GM12891 (cell line): ENCODE results near the gene ZSCAN25.

Experiments
- PAX5 ChIP-seq: IDR thresholded peaks from 2 replicates; pipeline ENCODE4 v1.6.1; 2011; ENCODE audit warnings: low read length, moderate library complexity, mild to moderate bottlenecking; ENCODE audit not compliant: insufficient read depth, severe bottlenecking
- POLR2A ChIP-seq: IDR thresholded peaks from 2 replicates; pipeline ENCODE4 v1.6.1; 2011; ENCODE audit warnings: low read depth, low read length, control low read depth
- POLR2AphosphoS5 ChIP-seq: IDR thresholded peaks from 2 replicates; pipeline ENCODE4 v1.6.1; 2011; ENCODE audit warnings: low read depth, low read length, control low read depth
- POU2F2 ChIP-seq: IDR thresholded peaks from 2 replicates; pipeline ENCODE4 v1.6.1; 2011; ENCODE audit warnings: low read depth, mild to moderate bottlenecking, control low read depth, low read length, moderate library complexity
- SPI1 ChIP-seq: IDR thresholded peaks from 2 replicates; pipeline ENCODE4 v1.6.1; 2011; ENCODE audit warnings: low read depth, low read length, control low read depth
- TAF1 ChIP-seq: IDR thresholded peaks from 2 replicates; pipeline ENCODE4 v1.6.1; 2011; ENCODE audit warnings: low read depth, low read length, control low read depth

DNA sequence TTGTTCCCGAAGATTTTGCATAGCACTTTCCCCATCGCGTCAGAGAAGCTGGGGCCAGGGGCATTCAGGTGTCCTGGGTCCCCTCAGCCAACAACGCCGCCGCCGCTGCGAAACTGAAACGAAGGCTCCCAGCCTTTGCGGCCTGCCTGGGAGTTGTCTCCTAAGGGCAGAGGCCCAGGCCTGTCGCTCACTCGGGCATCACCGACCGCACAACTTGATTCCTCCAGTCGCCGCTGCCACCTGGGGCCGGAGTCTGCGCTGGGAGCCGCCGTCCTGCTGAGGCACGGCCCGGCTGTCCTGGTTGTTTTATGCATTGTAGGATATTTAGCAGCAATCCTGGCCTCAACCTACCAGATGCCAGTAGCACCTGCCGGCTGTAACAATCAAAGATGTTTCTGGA is 22.0 kb downstream of the ZSCAN25 start:
- no peak for TF ChIP-seq POLR2A
- TF ChIP-seq POLR2AphosphoS5, result no peak
- no peak for TF ChIP-seq TAF1
- no peak for TF ChIP-seq SPI1
- no peak for TF ChIP-seq POU2F2
- no peak for TF ChIP-seq PAX5
